HG02943 (cell line): ENCODE results near the gene SHISAL1.

Experiments used
- ATAC-seq: cut with Tn5 transposase; IDR thresholded peaks from one replicate; pipeline ENCODE4 v1.9.1; 2021; ENCODE audit warnings: mild to moderate bottlenecking, low read depth, moderate library complexity; ENCODE audit not compliant: unreplicated experiment

SHISAL1 gene

GRCh38 chr22:44344407-44344806, 31.7 kb upstream of the SHISAL1 start:
- no peak for ATAC-seq

- no peak for ATAC-seq
Measured at GRCh38 chr22:44342347-44342956, 29.7 kb upstream of the SHISAL1 start.

GRCh38 chr22:44341431-44342346, 28.9 kb upstream of the SHISAL1 start:
- ATAC-seq: no peak

GRCh38 chr22:44340271-44341239, 27.8 kb upstream of the SHISAL1 start:
- ATAC-seq: no peak

- ATAC-seq: no peak
Measured at GRCh38 chr22:44338906-44339305, 26.2 kb upstream of the SHISAL1 start.

- no peak for ATAC-seq
Measured at GRCh38 chr22:44338177-44338810, 25.5 kb upstream of the SHISAL1 start.

- ATAC-seq: no peak
Measured at GRCh38 chr22:44337678-44338004, 24.9 kb upstream of the SHISAL1 start.

- ATAC-seq: no peak
Measured at GRCh38 chr22:44336962-44337677, 24.4 kb upstream of the SHISAL1 start.

GRCh38 chr22:44335903-44336803, 23.4 kb upstream of the SHISAL1 start:
- no peak for ATAC-seq

GRCh38 chr22:44335066-44335839, 22.5 kb upstream of the SHISAL1 start:
- no peak for ATAC-seq

GRCh38 chr22:44333847-44334635, 21.3 kb upstream of the SHISAL1 start:
- ATAC-seq: no peak

- no peak for ATAC-seq
Measured at GRCh38 chr22:44332946-44333345, 20.2 kb upstream of the SHISAL1 start.

- ATAC-seq: no peak
Measured at GRCh38 chr22:44331881-44332714, 19.3 kb upstream of the SHISAL1 start.

GRCh38 chr22:44330744-44331660, 18.3 kb upstream of the SHISAL1 start:
- ATAC-seq: no peak

- ATAC-seq: no peak
Measured at GRCh38 chr22:44330188-44330743, 17.5 kb upstream of the SHISAL1 start.
